GM06990 (cell line): ENCODE data around the gene TSPAN12.

Source experiments
- DNase-seq: peaks from one replicate; pipeline ENCODE4 v3.0.0-alpha.2; 2011; ENCODE audit not compliant: insufficient read length; ENCODE audit errors: extremely low read depth
- H3K27me3 ChIP-seq: replicated peaks from 2 replicates; pipeline ENCODE4 v1.6.0; 2011; ENCODE audit warnings: low read length; ENCODE audit not compliant: control insufficient read depth, insufficient read depth
- H3K36me3 ChIP-seq: 2 replicates; pipeline ENCODE4 v1.5.1; 2011; ENCODE audit warnings: low read length; ENCODE audit not compliant: control insufficient read depth, insufficient read depth
- H3K4me3 ChIP-seq: replicated peaks from 2 replicates; pipeline ENCODE4 v1.5.1; 2011; ENCODE audit warnings: low read depth, mild to moderate bottlenecking, control low read depth, low read length
- TF ChIP-seq, protein P1 (sequence below): IDR thresholded peaks from 2 replicates; pipeline ENCODE4 v1.5.1; 2011; ENCODE audit warnings: low read length, control low read depth, mild to moderate bottlenecking, inconsistent platforms; ENCODE audit not compliant: insufficient read depth, poor library complexity, severe bottlenecking

TSPAN12 gene

DNA sequence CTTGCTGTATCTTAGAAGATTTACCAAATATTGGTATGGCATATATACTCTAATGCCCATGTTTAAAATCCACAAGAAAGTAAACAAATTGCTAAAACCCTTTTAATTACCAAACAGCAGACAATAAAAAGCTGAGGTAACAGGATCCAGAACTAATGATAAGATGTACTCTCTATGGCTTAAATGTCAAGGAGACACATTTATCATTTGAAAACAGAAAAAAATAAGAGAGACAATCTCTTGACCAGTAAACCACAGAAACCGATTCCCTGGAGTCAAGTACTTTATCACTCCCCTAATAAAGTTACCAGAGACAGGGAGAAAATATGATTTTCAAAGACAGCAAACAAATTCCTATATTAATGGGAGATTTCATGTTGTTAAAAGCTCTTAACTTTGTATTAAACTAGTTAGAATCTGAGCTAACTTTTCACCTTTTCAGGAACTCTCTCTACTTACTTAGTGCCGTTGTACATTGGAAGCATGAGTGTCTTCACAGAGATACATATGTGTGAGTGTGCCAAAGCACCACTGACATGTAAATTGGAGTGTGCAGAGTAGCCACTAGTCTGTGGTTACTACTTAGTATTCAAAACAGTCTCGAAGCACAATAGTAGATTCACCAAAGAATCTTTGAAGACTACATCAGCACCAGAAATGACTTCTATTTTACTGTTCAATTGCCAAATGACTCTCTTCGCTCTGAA, 44.2 kb downstream of the TSPAN12 start:
- no peak for DNase-seq
- Histone ChIP-seq H3K36me3 (peaks cover 2% of the 10 kb centered on the region), H3K4me3 (no peak overlapping the region), H3K27me3 (no peaks in the 10 kb centered on the region)
- TF ChIP-seq, protein P1, sequence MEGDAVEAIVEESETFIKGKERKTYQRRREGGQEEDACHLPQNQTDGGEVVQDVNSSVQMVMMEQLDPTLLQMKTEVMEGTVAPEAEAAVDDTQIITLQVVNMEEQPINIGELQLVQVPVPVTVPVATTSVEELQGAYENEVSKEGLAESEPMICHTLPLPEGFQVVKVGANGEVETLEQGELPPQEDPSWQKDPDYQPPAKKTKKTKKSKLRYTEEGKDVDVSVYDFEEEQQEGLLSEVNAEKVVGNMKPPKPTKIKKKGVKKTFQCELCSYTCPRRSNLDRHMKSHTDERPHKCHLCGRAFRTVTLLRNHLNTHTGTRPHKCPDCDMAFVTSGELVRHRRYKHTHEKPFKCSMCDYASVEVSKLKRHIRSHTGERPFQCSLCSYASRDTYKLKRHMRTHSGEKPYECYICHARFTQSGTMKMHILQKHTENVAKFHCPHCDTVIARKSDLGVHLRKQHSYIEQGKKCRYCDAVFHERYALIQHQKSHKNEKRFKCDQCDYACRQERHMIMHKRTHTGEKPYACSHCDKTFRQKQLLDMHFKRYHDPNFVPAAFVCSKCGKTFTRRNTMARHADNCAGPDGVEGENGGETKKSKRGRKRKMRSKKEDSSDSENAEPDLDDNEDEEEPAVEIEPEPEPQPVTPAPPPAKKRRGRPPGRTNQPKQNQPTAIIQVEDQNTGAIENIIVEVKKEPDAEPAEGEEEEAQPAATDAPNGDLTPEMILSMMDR = no peak

DNA sequence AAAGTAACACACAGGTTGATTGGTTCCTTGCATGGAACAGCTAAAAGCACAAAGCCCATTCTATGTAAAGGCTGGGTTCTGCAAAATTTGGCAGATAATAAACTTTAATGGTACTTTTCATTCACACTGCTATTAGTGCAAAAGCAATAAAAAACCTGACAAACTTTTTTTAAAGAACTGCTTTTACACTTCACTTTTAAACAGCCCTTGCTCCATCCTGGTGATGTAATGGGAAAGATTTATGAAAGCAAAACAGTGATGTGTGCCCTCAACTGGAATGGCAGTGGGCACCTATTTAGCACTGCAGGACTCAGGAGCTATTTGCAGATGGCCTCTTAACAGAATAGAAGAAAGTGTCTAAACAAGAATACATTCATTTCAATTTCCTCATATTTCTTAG, 44.9 kb downstream of the TSPAN12 start:
- Histone ChIP-seq H3K27me3 (no peaks in the 10 kb centered on the region), H3K36me3 (peaks cover 2% of the 10 kb centered on the region), H3K4me3 (no peak overlapping the region)
- TF ChIP-seq, protein P1 = no peak
- no peak for DNase-seq

DNA sequence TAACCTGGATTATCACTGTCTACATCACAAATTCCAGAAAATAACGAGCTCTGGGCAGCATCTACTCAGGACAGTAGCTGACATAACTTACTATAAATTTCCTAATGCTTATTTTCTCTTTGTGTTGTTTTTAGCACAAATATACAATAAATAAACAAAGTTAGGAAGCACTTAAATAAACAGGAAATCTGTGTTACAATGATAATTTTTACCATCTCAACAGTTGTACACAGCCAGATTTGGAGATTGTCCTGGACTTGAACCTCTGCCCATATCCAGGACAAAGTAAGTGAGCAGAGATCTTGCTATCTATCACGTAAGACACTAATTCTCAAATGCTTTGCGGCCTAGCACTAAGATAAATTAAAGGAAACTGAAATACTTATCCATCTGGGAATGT, 48.7 kb downstream of the TSPAN12 start:
- TF ChIP-seq, protein P1 = no peak
- no peak for DNase-seq
- no peaks in the 10 kb centered on the region for H3K27me3 ChIP-seq
- no peak overlapping the region for H3K4me3 ChIP-seq
- H3K36me3 ChIP-seq = peaks cover 2% of the 10 kb centered on the region

DNA sequence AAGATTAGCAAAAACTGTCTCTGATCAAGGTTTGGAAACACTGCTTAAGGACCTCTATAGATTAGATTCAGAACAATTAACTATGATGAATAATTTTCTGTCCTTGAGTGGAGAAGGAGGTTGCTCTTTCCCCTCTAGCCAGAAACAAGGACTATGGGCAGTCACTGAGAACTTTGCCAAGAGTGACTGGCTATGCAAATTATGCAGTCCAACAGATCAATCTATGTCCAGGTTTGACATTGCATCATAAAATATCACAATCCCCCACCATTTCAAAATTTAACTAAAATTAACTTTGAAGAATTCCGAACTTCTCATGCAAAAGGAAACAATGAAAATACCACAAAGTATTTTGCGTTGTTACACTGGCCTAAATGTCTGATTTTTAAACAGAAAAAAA, 50.6 kb downstream of the TSPAN12 start:
- TF ChIP-seq, protein P1 = no peak
- Histone ChIP-seq H3K36me3 (peaks cover 2% of the 10 kb centered on the region), H3K4me3 (no peak overlapping the region), H3K27me3 (no peaks in the 10 kb centered on the region)
- DNase-seq = no peak

DNA sequence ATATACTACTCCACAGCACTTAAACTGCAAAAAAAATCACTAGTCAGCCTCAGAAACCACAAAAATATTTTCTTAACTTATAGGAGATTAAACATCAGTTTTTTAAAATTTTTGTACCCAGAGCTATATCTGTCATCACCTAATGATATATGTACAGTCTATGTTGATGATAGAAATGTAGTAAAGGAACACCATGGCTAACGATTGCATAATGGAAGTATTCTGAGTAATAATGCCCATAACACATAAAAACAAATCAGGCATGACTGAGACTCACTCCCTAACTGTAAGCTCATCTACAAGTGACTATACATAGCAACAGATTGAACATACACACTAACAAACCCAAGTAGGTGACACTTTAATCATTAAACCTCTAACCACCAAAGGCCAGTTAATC, 51.3 kb downstream of the TSPAN12 start:
- TF ChIP-seq, protein P1 = no peak
- H3K4me3 ChIP-seq = no peak overlapping the region
- no peak for DNase-seq
- no peaks in the 10 kb centered on the region for H3K27me3 ChIP-seq
- H3K36me3 ChIP-seq = peaks cover 2% of the 10 kb centered on the region
